ENCODE measurements around the gene AFDN.

Gene AFDN

GRCh38 chr6:167877994-167878779 is 51.5 kb downstream of the AFDN start:
- FAIRE-seq (no peak), DNase-seq (ENCODE audit: insufficient read length, low spot score) (no peak)
- TF ChIP-seq POLR2A (IDR thresholded peaks at IDR 0.05; ENCODE audit: low read depth, low read length), result no peak

- TF ChIP-seq POLR2A (IDR thresholded peaks at IDR 0.05; ENCODE audit: low read depth, low read length), result no peak
- FAIRE-seq, result no peak
- no peak for DNase-seq (ENCODE audit: insufficient read length, low spot score)
Observed at GRCh38 chr6:167879612-167880011, 52.9 kb downstream of the AFDN start.

- no peak for FAIRE-seq
- DNase-seq (ENCODE audit: insufficient read length, low spot score), result no peak
- no peak for TF ChIP-seq POLR2A (IDR thresholded peaks at IDR 0.05; ENCODE audit: low read depth, low read length)
Observed at GRCh38 chr6:167881327-167881726, 54.6 kb downstream of the AFDN start.

GRCh38 chr6:167882244-167882643 is 55.5 kb downstream of the AFDN start:
- FAIRE-seq (no peak), DNase-seq (ENCODE audit: insufficient read length, low spot score) (no peak)
- no peak for TF ChIP-seq POLR2A (IDR thresholded peaks at IDR 0.05; ENCODE audit: low read depth, low read length)

- no peak for DNase-seq (ENCODE audit: insufficient read length, low spot score)
- TF ChIP-seq POLR2A (IDR thresholded peaks at IDR 0.05; ENCODE audit: low read depth, low read length), result no peak
- FAIRE-seq, result no peak
Observed at GRCh38 chr6:167888098-167888497, 61.4 kb downstream of the AFDN start.

- DNase-seq (ENCODE audit: insufficient read length, low spot score), result peak; percentile 26
- TF ChIP-seq POLR2A (IDR thresholded peaks at IDR 0.05; ENCODE audit: low read depth, low read length), result no peak
- peak; percentile 93 for FAIRE-seq
Observed at GRCh38 chr6:167892835-167893815, 66.4 kb downstream of the AFDN start.

GRCh38 chr6:167894965-167895364 is 68.3 kb downstream of the AFDN start:
- TF ChIP-seq POLR2A (IDR thresholded peaks at IDR 0.05; ENCODE audit: low read depth, low read length), result no peak
- DNase-seq (ENCODE audit: insufficient read length, low spot score) (no peak), FAIRE-seq (no peak)

GRCh38 chr6:167896648-167897047 is 69.9 kb downstream of the AFDN start:
- FAIRE-seq, result no peak
- no peak for TF ChIP-seq POLR2A (IDR thresholded peaks at IDR 0.05; ENCODE audit: low read depth, low read length)
- DNase-seq (ENCODE audit: insufficient read length, low spot score), result no peak

GRCh38 chr6:167898673-167899311 is 72.1 kb downstream of the AFDN start:
- TF ChIP-seq POLR2A (IDR thresholded peaks at IDR 0.05; ENCODE audit: low read depth, low read length), result no peak
- FAIRE-seq (no peak), DNase-seq (ENCODE audit: insufficient read length, low spot score) (no peak)

- DNase-seq (ENCODE audit: insufficient read length, low spot score) (no peak), FAIRE-seq (no peak)
- TF ChIP-seq POLR2A (IDR thresholded peaks at IDR 0.05; ENCODE audit: low read depth, low read length), result no peak
Observed at GRCh38 chr6:167904791-167905190, 78.1 kb downstream of the AFDN start.

- no peak for DNase-seq (ENCODE audit: insufficient read length, low spot score)
- TF ChIP-seq POLR2A (IDR thresholded peaks at IDR 0.05; ENCODE audit: low read depth, low read length), result no peak
- no peak for FAIRE-seq
Observed at GRCh38 chr6:167906899-167907298, 80.2 kb downstream of the AFDN start.

GRCh38 chr6:167907837-167908681 is 81.3 kb downstream of the AFDN start:
- no peak for FAIRE-seq
- no peak for TF ChIP-seq POLR2A (IDR thresholded peaks at IDR 0.05; ENCODE audit: low read depth, low read length)
- no peak for DNase-seq (ENCODE audit: insufficient read length, low spot score)

- FAIRE-seq (no peak), DNase-seq (ENCODE audit: insufficient read length, low spot score) (no peak)
- no peak for TF ChIP-seq POLR2A (IDR thresholded peaks at IDR 0.05; ENCODE audit: low read depth, low read length)
Observed at GRCh38 chr6:167910007-167910406, 83.3 kb downstream of the AFDN start.

Data from H54 (cell line).